K562 (cell line): ENCODE measurements around the gene PRPF39. TPM values are rescaled to one million over a fixed set of nuclear protein-coding genes. Genes with fewer than 3 reads are reported as not detected.

ENCODE experiments used
- CBFA2T2 ChIP-seq: fragments of 450-650 bp; conservative IDR thresholded peaks from 2 replicates; pipeline ENCODE4 v1.6.1; 2017; ENCODE audit warnings: mild to moderate bottlenecking
- CREM ChIP-seq: IDR thresholded peaks from 2 replicates; pipeline ENCODE4 v1.6.1; 2014; ENCODE audit warnings: antibody characterized with exemption, low read depth
- DIDO1 ChIP-seq: fragments of 450-650 bp; IDR thresholded peaks from 2 replicates; pipeline ENCODE4 v1.6.1; 2016; ENCODE audit warnings: low read depth, missing biosample characterization, missing genetic modification characterization
- EP400 ChIP-seq: fragments of 450-650 bp; IDR thresholded peaks from 2 replicates; pipeline ENCODE4 v1.6.1; 2017; ENCODE audit warnings: antibody characterized with exemption, mild to moderate bottlenecking, moderate library complexity
- HDAC6 ChIP-seq: IDR thresholded peaks from 2 replicates; pipeline ENCODE4 v1.6.1; 2012; ENCODE audit warnings: low read depth, mild to moderate bottlenecking, control low read depth, inconsistent platforms, low read length, moderate library complexity
- NFIC ChIP-seq: fragments of 450-650 bp; IDR thresholded peaks from 2 replicates; pipeline ENCODE4 v1.6.1; 2017; ENCODE audit warnings: mild to moderate bottlenecking, inconsistent platforms
- POLR2AphosphoS5 ChIP-seq: IDR thresholded peaks from 2 replicates; pipeline ENCODE4 v1.6.1; 2011; ENCODE audit warnings: mild to moderate bottlenecking, low read depth, low read length, moderate library complexity; ENCODE audit not compliant: control insufficient read depth, insufficient read depth
- POLR2H ChIP-seq: IDR thresholded peaks from 2 replicates; pipeline ENCODE4 v1.6.1; 2016; ENCODE audit warnings: missing genetic modification characterization, low read depth, mild to moderate bottlenecking, control low read depth, missing compliant biosample characterization, moderate library complexity
- RB1 ChIP-seq: fragments of 450-650 bp; IDR thresholded peaks from 2 replicates; pipeline ENCODE4 v1.6.1; 2017; ENCODE audit warnings: low read depth, mild to moderate bottlenecking
- RBBP5 ChIP-seq: fragments of 200-600 bp; sonication (generic); IDR thresholded peaks from 2 replicates; pipeline ENCODE4 v1.6.1; 2012; ENCODE audit warnings: borderline replicate concordance, mild to moderate bottlenecking, low read length, control low read depth, inconsistent platforms; ENCODE audit not compliant: insufficient read depth, poor library complexity, severe bottlenecking
- SIN3A ChIP-seq, 2 experiments: fragments of 150-350 bp in 1 of 2; IDR thresholded peaks; 2 replicates each; pipeline ENCODE4 v1.6.1; 2011 to 2016; ENCODE audit warnings: borderline replicate concordance in 2 of 2, low read depth in 2 of 2, low read length in 2 of 2, mild to moderate bottlenecking in 2 of 2, moderate library complexity in 2 of 2; ENCODE audit not compliant: control insufficient read depth in 1 of 2
- SUPT5H ChIP-seq: fragments of 450-650 bp; IDR thresholded peaks from 2 replicates; pipeline ENCODE4 v1.6.1; 2016
- TAF1 ChIP-seq: IDR thresholded peaks from 2 replicates; pipeline ENCODE4 v1.6.1; 2011; ENCODE audit warnings: mild to moderate bottlenecking, low read length, moderate library complexity; ENCODE audit not compliant: insufficient read depth, control insufficient read depth, severe bottlenecking; ENCODE audit errors: extremely low read depth
- ZEB2 ChIP-seq: fragments of 450-650 bp; IDR thresholded peaks from 2 replicates; pipeline ENCODE4 v1.6.1; 2016
- ZNF232 ChIP-seq: sonication (generic); formaldehyde crosslinking; IDR thresholded peaks from 2 replicates; pipeline ENCODE4 v1.8.0; 2022; ENCODE audit warnings: mild to moderate bottlenecking, missing genetic modification reagents
- ZZZ3 ChIP-seq: fragments of 450-650 bp; IDR thresholded peaks from 2 replicates; pipeline ENCODE4 v1.6.1; 2016; ENCODE audit warnings: antibody characterized with exemption, mild to moderate bottlenecking, moderate library complexity
- polyA plus RNA-seq, 8 experiments: library from polyadenylated mRNA; depleted of rRNA in 4 of 8; stranded (reverse) in 5 of 8; unstranded in 3 of 8; fragments of >200 nt; fragmentation: Nextera tagmentation in 2 of 8; fragmentation: Illumina TruSeq in 1 of 8; extraction: Ambion mirVana in 2 of 8; extraction: Trizol in 1 of 8; gene quantifications; 2 replicates each; pipeline versions ENCODE4 v1.2.1 to v1.2.3, GENCODE V29; 2011 to 2014; ENCODE audit warnings: inconsistent platforms in 1 of 8, missing spikeins in 1 of 8
- total RNA-seq, 7 experiments: library from RNA; depleted of rRNA in 6 of 7; stranded (reverse); fragments of >200 nt in 6 of 7; fragmentation: Illumina TruSeq in 2 of 7; extraction: Trizol in 2 of 7; gene quantifications; 2 replicates each; pipeline versions ENCODE4 v1.2.1 to v1.2.3, GENCODE V29; 2011 to 2021; ENCODE audit warnings: low replicate concordance in 1 of 7
- TF ChIP-seq, protein P1 (sequence below): fragments of 450-650 bp; formaldehyde crosslinking; IDR thresholded peaks from 2 replicates; pipeline ENCODE4 v1.4.0; 2020; ENCODE audit warnings: mild to moderate bottlenecking, mixed read lengths
- TF ChIP-seq, protein P2 (sequence below): fragments of 450-650 bp; conservative IDR thresholded peaks from 2 replicates; pipeline ENCODE4 v1.6.1; 2016; ENCODE audit warnings: missing genetic modification characterization, low read depth, mild to moderate bottlenecking, control low read depth, missing compliant biosample characterization
- TF ChIP-seq, protein P3 (sequence below), 2 experiments: fragments of 450-650 bp; conservative IDR thresholded peaks; 2 replicates each; pipeline ENCODE4 v1.6.1; 2017; ENCODE audit warnings: mild to moderate bottlenecking in 2 of 2, moderate library complexity in 2 of 2
- TF ChIP-seq, protein P4 (sequence below): sonication (generic); formaldehyde crosslinking; IDR thresholded peaks from 2 replicates; pipeline ENCODE4 v1.9.0; 2022; ENCODE audit warnings: mild to moderate bottlenecking, missing genetic modification reagents

The PRPF39 gene
- total and polyA plus RNA-seq, 9 of the 15 experiments (the other 6 are each of a cell fraction or from before 2014, with no cell fraction given): 13.3 to 50.4 (median 24.8) TPM

DNA sequence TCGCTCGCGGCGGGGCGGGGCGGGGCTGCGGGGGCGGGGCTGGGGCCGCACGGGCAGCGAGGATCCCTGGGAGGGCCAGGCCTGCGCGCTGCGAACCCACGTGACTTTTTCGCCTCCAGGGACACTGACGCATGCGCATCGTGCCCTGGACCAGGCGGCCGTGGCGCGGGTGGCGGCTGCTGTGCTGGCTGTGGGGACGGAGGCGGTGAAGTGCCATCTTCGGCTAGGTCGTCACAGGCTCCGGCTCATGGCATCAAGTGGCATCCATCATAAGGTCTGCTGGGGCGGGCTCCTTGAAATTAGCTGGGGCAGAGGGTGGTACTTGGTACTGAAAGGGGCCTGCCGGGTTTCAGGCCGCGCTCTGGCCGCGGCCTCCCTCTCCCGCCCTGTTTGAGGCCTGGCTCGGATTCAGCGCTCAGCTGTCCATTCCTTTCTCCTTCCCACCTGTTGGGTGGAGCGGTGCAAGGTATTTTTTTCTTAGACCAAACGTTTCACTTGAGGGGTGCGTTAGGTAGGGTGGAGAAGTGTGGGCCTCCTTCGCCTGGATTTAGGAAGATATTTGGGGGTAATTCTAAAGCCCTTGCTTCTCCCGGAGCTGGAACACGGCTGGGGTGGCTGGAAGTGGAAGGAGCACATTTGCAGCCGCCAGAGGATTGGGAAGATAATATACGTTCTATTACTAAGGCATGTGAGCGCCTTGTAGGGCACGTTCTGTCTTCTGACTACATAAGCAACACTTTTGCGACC lies at the start of gene PRPF39 (continued):
- TF ChIP-seq POLR2H: 0 out of 2 replicates have a peak, but pooled peaks have one; percentile 24
- peak; percentile 57 for TF ChIP-seq RB1
- TF ChIP-seq, protein P1, sequence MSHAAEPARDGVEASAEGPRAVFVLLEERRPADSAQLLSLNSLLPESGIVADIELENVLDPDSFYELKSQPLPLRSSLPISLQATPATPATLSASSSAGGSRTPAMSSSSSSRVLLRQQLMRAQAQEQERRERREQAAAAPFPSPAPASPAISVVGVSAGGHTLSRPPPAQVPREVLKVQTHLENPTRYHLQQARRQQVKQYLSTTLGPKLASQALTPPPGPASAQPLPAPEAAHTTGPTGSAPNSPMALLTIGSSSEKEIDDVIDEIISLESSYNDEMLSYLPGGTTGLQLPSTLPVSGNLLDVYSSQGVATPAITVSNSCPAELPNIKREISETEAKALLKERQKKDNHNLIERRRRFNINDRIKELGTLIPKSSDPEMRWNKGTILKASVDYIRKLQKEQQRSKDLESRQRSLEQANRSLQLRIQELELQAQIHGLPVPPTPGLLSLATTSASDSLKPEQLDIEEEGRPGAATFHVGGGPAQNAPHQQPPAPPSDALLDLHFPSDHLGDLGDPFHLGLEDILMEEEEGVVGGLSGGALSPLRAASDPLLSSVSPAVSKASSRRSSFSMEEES (CRISPR knock-in tag): peak; percentile 91
- TF ChIP-seq SUPT5H: peak; percentile 85
- peak in 1 of 2 experiments; percentile 42; a peak in 2 of 4 replicates for TF ChIP-seq SIN3A (IDR thresholded peaks at IDR 0.05; ENCODE audit: borderline replicate concordance in 2 of 2, control insufficient read depth in 1 of 2, low read depth in 2 of 2, low read length in 2 of 2)
- peak; percentile 63 for TF ChIP-seq POLR2AphosphoS5
- no peak for TF ChIP-seq HDAC6
- TF ChIP-seq CBFA2T2: peak; percentile 27; the same call in 1 of the 2 replicates
- no peak for TF ChIP-seq DIDO1 (tag)
- TF ChIP-seq, protein P2, sequence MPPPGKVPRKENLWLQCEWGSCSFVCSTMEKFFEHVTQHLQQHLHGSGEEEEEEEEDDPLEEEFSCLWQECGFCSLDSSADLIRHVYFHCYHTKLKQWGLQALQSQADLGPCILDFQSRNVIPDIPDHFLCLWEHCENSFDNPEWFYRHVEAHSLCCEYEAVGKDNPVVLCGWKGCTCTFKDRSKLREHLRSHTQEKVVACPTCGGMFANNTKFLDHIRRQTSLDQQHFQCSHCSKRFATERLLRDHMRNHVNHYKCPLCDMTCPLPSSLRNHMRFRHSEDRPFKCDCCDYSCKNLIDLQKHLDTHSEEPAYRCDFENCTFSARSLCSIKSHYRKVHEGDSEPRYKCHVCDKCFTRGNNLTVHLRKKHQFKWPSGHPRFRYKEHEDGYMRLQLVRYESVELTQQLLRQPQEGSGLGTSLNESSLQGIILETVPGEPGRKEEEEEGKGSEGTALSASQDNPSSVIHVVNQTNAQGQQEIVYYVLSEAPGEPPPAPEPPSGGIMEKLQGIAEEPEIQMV: no peak
- TF ChIP-seq ZNF232 (CRISPR knock-in tag): no peak
- TF ChIP-seq, protein P3, sequence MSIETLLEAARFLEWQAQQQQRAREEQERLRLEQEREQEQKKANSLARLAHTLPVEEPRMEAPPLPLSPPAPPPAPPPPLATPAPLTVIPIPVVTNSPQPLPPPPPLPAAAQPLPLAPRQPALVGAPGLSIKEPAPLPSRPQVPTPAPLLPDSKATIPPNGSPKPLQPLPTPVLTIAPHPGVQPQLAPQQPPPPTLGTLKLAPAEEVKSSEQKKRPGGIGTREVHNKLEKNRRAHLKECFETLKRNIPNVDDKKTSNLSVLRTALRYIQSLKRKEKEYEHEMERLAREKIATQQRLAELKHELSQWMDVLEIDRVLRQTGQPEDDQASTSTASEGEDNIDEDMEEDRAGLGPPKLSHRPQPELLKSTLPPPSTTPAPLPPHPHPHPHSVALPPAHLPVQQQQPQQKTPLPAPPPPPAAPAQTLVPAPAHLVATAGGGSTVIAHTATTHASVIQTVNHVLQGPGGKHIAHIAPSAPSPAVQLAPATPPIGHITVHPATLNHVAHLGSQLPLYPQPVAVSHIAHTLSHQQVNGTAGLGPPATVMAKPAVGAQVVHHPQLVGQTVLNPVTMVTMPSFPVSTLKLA (conservative IDR thresholded peaks at IDR 0.05): peak; percentile 36 to 72; a peak in 2 of 4 replicates
- TF ChIP-seq CREM: peak; percentile 31; the same call in 1 of the 2 replicates
- peak; percentile 87 for TF ChIP-seq ZZZ3
- peak; percentile 89 for TF ChIP-seq RBBP5
- TF ChIP-seq ZEB2: 0 out of 2 replicates have a peak, but pooled peaks have one; percentile 29
- peak; percentile 45 for TF ChIP-seq TAF1
- TF ChIP-seq EP400: peak; percentile 85
- TF ChIP-seq NFIC: peak; percentile 37; the same call in 1 of the 2 replicates
- TF ChIP-seq, protein P4, sequence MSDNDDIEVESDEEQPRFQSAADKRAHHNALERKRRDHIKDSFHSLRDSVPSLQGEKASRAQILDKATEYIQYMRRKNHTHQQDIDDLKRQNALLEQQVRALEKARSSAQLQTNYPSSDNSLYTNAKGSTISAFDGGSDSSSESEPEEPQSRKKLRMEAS (CRISPR knock-in tag): peak; percentile 53; the same call in 1 of the 2 replicates
